ENCODE measurements around the gene RADX.

DNA sequence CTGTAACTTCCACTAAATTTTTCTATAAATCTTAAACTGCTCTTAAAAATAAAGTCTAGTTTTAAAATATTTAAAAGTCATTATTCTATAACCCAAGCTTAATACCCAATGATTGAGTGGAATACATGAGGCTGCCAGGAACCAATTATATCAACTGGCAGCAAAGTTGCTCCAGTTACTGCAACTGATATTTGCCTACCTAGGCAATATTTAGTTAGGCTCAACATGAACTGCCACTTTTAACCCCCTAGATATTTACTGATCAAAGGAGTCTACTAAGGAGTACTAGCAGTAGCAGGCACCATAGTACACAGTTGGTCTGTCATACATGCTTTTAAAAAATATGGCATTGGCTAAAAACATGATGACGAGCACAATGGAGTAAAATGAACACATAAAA lies 29.9 kb upstream of the RADX start:
- no peak for TF ChIP-seq POLR2A (IDR thresholded peaks at IDR 0.05)
- TF ChIP-seq, protein P1, sequence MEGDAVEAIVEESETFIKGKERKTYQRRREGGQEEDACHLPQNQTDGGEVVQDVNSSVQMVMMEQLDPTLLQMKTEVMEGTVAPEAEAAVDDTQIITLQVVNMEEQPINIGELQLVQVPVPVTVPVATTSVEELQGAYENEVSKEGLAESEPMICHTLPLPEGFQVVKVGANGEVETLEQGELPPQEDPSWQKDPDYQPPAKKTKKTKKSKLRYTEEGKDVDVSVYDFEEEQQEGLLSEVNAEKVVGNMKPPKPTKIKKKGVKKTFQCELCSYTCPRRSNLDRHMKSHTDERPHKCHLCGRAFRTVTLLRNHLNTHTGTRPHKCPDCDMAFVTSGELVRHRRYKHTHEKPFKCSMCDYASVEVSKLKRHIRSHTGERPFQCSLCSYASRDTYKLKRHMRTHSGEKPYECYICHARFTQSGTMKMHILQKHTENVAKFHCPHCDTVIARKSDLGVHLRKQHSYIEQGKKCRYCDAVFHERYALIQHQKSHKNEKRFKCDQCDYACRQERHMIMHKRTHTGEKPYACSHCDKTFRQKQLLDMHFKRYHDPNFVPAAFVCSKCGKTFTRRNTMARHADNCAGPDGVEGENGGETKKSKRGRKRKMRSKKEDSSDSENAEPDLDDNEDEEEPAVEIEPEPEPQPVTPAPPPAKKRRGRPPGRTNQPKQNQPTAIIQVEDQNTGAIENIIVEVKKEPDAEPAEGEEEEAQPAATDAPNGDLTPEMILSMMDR (IDR thresholded peaks at IDR 0.05), result no peak
